ENCODE results near the gene FKBP8.
A peak's percentile ranks its signal among the peaks of the same experiment; 100 is the strongest.
"Not testable (repeated sequence)": the region's sequence is repeated elsewhere in the genome, so short reads cannot be mapped to it uniquely, and the experiment has no call there.

Gene FKBP8

DNA sequence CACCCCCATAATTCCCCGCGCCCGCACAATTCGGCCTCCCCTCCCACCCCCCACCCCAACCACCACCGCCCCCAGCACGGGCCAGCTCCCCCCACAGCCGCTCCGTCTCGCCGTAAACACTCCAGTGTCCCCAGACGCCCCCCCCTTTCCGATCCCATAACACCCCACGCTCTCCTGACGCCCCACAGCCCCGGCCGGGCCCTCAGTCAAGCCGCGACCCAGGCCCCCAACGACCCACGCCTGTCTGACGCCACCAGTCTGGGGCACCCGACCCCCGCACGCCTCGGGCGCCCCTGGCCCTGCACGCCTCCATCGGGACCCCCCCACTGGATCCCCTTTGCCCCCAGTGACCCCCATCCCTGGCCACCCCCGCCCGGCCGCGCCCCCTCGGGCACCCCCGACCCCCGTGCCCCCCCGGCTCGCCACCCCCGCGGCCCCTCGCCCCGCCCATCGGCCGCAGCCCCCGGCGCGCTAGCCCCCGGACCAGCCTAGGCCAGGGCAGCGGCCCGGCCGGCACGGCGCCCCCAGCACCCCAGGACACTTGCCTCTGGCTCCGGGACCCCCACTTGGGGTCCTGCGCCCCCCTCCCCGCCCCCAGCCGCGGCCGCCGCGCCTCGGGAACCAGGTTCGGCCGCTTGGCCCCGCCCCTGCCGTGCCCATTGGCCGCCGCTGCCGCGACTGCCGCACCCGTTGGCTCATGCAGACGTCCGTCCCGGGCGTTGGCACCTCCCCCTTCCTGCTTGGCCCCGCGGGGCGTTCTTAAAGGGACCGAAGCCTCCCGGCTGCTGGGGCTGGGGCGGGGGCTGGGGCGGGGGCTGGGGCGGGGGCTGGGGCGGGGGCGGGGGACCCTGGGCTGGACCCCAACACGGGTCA is at the start of gene FKBP8:
Gene FKBP8, minus strand, starts transcription at position 633 of the 873 bp plus-strand sequence. CDS start 1,603 bp downstream, outside the sequence.
- peak; percentile 27 for DNase-seq

DNA sequence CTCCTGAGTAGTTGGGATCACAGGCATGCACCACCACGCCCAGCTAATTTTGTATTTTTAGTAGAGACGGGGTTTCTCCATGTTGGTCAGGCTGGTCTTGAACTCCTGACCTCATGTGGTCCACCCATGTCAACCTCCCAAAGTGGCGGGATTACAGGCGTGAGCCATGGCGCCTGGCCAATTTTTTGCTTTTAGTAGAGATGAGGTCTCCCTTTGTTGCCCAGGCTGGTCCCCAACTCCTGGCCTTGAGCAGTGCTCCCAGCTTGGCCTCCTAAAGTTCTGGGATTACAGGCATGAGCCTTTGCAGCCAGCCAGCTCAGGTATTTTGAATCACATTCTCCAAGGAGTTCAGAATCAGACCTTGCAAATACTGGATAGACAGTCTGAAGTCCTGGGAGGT is 49.4 kb upstream of the FKBP8 start:
- not testable (repeated sequence) for DNase-seq

DNA sequence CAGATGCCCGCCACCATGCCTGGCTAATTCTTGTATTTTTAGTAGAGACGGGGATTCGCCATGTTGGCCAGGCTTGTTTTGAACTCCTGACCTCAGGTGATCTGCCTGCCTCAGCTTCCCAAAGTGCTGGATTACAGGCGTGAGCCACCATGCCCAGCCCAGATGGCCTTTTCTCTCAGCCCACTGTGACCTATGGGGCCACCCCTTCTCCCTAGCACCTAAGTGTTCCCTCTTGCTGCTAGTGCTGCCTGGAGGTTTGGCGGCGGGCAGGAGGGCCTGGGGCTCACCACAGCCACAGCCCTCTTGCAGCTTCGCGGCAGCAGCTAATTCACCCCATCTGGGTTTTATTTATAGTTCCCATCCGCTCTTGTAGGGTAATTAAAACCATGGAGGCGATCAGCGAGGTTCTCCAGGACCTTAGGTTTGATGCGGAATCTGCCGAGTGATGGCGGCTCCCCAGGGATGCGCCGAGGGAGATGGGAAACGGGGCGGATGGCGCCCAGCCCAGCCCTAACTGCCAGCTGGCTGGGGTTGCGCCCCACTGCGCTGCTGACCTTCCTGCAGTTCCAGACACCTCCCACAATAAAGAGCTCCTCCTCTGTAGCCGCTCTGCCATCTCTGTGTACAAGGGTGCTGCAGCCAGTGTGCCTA is 48.5 kb upstream of the FKBP8 start:
- DNase-seq = no peak

DNA sequence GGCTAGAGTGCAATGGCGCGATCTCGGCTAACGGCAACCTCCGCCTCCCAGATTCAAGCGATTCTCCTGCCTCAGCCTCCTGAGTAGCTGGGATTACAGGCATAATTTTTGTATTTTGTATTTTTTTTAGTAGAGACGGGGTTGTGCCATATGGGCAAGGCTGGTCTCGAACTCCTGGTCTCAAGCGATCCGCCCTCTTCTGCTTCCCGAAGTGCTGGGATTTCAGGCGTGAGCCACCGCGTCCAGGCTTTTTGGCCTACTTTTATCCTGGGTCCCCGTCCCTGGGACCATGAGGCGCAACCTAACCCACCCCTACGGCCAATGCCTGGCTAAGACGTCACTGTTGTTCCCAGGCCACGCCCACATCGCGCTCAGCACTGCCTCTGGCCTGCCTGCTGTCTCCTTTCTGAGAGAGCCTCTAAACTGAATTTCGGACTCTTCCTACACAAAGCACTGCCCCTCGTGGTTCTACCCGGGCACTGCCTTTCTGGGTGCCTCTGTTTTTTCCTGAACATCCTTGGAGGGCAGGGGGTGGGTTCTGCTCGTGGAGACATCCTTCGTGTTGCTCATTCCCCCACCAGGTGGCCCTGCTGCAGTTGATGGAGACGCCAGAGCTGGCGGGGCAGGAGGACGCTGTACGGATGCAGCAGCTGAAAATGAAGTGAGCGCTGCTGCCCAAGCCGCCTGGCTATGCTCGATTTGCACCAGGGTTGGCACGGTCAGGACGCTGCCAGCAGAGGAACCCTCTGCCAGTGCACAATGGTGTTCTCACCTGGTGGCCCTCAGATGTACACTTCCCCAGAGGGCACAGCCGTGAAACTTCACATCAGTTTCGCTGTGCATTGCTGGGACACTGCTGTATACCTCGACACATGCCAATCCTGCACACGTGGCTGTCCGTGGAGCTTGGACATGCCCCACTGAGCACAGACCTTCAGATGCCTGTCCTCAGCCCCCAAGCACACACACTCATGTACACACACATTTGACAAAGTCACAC is 47.2 kb upstream of the FKBP8 start:
- no peak for DNase-seq

DNA sequence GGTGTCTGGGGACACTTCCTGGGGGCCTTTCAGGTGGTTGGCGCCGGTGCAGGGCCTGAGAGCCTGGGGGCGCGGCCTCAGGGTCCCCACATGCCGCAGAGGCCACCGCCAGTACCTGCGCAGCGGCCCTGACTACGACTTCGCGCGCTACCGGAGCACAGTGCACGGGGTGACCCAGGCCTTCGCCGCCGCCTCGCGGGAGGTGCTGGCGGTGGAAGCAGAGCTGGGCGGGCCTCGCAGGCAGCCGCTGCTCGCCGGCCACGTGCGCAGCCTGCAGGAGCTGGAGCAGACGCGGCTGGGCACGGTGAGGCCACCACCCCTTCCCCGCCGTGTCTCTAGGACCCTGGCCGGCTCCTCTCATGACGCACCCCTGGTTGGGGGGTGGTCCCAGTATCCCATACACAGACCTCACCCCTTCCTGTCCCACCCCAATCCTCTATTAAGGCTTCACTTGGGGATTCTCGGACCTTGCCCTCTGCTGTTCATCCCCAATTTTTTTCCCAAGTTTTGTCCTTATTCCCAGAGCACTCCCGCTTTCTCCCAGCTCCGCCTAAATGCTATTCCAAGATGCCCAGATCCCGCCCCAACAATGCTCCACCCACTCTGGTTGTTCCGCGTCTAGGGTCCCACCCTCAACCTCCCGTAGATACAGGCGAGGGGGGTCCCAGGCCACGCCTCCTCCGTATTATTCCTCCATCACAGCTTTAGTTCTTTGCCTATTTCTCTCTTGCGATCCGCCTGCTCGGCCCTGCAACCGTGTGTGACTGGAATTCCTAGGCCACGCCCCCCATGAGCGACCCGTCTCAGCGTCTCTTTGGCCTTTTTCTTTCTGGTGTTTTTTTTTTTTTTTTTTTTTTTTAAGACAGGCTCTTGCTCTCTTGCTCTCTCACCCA is 46.3 kb upstream of the FKBP8 start:
- no peak for DNase-seq

DNA sequence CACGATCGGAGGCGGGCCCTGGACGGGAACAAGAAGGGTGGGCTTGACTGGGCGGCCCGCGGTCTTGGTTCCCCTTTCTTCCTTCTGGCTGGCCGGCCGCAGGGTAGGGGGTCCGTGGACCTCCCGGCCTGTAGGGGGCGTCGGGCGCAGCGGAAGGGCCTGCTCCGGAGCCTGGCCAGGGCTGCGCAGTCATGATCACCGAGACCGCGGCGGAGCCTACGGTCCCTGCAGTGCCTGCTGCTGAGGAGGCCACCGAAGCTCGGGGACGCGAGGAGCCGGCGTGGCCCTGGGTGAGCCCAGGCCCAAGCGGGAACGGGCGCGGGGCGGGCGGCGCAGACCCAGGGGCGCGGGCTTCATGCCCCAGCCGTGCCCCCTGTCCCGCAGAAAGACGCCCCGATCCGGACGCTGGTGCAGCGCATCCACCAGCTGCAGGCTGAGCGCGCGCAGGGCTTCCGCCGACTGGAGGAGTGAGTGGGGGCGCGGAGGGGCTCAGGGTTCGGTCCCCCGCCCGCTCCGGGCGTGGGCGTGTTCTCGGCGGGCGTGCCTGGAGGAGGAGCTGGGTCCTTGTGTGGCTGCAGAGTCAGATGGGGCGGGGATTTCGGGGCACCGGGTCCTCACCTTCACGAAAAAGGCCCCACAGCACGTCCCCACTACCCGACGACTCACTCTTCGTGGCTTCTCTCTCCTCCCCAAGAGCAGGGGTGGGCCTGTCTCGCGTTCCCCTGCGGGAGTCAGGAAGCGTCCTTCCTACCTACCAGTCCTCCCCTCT is 45.4 kb upstream of the FKBP8 start, which contains the start of gene REX1BD:
Gene REX1BD, plus strand, starts transcription at position 188 of the 769 bp plus-strand sequence. Its CDS starts 4 bp downstream, at position 192.
- DNase-seq = no peak

DNA sequence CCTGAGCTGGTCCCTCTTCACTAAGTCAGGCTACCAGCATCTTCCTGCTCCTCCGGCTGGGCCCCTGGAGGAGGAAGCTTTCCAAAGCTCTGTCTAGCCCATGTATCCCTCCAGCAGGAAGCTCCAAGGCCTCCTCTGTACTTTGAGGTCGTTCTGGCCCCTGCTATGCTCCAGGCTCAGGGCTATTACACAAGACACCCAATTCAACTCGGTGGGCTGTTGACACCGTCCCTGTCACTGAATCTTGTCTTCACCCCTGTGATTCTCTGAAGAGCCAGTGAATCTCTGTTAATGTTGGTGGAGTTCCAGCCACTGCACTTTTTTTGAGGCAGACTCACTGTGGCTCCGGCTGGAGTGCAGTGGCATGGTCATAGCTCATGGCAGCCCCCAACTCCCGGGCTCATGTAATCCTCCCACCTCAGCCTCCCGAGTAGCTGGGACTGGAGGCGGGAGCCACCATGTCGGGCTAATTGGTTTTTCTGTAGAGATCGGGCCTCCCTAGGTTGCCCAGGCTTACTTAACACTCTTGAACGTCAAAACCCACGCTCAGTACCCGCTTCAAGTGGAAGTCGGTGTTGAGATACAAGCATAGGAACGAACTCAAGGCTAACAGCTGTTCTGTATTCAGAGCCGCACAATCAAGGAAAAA is 44.7 kb upstream of the FKBP8 start:
- DNase-seq = no peak

DNA sequence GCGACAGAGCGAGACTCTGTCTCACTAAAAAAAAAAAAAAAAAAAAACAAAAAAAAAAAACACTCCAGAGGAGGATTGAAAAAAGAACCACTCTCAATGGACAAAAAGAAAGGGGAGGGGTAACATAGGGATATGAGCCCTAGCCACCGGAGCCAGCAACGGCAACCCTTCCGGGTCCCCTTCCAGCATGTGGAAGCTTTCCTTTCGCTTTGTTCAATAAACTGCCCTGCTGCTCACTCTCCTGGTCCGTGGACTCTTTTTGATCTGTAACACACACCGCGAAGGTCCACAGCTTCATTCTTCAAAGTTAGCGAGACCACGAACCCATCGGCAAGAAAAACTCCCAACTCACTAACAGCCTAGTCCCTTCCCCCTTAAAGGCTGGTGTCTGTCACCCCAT is 44.2 kb upstream of the FKBP8 start:
- no peak for DNase-seq

DNA sequence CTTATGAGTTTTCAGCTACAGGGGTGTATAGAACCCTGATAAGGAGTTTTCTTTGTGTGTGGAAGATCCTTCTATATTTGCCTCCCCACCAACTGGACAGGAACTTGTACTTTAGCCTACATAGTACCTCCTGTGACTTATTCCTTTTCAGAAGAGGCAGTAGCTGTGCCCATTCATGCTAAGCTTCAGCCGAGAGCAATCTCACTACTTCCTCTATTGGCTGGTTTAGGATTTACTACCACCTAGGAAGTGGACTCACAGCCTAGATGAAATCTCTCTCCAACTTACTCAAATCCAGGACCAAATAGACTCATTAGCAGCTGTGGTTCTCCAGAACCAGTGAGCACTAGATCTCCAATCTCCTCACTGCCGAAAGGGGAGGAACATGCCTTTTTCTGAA is 42.9 kb upstream of the FKBP8 start:
- no peak for DNase-seq

DNA sequence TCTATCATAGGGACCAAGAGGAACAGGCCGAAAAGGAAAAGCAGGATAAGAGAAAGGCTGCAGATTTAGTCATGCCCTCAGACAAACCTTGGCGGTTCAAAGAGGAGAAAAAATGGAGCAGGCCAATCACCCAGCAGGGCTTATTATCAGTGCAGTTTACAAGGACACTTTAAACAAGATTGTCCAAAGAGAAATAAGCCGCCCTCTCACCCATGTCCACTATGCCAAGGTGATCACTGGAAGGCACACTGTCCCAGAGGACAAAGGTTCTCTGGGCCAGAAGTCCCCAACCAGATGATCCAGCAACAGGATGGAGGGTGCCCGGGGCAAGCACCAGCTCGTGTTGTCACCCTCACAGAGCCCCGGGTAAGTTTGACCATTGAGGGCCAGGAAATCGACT is 36.9 kb upstream of the FKBP8 start:
- no peak for DNase-seq

DNA sequence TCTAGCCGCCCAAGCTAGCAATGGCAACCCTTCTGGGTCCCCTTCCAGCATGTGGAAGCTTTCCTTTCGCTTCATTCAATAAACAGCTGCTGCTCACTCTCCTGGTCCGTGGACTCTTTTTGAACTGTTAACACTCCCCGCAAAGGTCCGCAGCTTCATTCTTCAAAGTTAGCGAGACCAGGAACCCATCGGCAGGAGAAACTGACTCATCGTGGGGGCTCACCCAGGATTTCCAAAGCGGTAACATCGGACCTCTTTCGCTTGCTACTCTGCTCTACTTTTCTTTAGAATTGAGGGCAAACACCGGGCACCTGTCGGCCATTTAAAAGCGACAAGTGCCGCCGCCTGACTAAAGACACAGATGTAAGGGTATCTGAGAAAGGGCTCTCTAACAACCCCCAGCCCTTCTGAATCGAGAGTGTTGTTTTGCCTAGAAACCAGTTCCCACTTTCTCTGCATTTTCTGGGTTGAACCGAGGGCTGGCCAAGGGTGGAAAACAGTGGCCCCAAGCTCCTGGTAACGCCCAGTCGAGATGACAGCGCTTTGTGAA is 34.1 kb upstream of the FKBP8 start:
- DNase-seq = no peak

DNA sequence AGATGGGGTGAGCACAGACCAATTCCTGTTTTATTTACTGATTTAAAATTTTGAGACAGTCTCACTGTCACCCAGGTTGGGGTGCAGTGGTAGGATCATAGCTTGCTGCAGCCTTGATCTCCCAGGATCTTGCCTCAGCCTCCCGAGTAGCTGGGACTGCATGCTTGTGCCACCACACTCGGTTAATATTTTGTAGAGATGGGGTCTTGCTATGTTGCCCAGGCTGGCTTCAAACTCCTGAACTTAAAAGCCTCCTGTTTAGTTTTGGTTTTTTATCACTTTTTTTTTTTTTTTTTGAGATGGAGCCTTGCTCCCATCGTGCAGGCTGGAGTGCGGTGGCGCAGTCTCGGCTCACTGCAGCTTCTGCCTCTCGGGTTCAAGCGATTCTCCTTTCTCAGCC is 33.0 kb upstream of the FKBP8 start:
- DNase-seq = no peak

DNA sequence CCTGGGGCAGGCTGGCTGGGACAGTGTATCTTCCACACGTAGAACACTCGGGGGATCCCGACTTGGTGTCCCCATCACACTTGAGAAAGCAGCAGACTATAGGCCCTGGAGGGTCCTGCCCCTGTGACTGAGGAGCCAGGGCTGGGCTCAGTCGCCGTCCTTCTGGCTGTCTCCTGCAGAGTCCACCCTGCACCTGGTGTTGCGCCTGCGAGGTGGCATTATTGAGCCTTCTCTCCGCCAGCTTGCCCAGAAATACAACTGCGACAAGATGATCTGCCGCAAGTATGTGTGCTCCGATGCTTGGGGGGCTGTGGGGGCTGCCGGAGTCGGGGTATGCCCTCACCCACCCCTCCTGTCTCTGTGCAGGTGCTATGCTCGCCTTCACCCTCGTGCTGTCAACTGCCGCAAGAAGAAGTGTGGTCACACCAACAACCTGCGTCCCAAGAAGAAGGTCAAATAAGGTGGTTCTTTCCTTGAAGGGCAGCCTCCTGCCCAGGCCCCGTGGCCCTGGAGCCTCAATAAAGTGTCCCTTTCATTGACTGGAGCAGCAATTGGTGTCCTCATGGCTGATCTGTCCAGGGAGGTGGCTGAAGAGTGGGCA is 31.4 kb upstream of the FKBP8 start:
- DNase-seq = no peak

DNA sequence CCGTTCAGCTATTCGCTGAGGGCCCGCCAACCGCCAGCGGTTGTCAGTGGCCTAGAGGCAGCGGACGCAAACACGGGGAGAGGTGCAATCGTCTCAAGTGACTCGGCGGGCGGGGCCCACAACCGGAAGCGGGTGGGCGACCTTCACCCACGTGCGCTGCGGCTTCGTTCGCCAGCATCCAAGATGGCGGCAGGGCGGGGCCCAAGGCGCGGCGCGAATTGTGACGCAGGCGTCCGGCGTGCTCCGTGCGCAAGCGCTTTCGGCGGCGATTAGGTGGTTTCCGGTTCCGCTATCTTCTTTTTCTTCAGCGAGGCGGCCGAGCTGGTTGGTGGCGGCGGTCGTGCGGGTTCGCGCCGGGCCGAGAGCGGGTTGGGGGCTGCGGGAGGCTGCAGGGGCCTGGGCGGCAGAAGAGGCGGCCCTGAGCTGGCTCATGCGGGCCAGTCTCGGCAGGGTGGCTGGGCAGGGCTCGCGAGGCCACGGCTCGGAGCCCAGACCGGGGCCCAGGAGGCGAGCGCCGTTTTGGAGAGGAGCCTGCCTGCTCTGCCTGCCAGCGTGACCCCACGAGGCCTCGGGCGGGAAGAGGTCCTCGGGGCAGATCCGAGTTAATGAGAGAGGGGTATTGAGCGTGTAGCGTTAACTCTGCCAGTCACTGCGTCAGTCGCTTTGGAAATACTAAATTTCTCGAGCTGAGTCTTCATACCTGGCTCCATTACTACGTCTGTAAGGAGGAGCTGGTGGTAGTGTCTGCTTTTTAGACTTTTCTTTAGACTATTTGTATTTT is 28.4 kb upstream of the FKBP8 start, which contains the start of gene UBA52:
Gene UBA52, plus strand, starts transcription at position 294 of the 781 bp plus-strand sequence. CDS start 1,444 bp downstream, outside the sequence.
- peak; percentile 82 for DNase-seq

DNA sequence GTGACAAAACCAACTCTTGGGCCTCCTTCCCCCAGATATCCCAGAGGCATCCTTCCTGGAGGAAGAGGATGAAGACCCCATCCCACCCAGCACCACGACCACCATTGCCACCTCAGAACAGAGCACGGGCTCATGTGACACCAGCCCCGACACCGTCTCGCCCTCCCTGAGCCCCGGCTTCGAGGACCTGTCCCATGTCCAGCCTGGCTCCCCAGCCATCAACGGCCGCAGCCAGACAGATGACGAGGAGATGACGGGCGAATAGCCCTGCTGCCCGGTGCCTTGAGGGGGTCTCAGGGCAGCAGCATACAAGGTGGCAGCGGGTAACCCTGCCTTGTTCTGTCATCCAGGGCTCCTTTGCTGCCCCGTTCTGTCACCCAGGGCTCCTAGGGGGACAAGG is 25.0 kb upstream of the FKBP8 start:
- DNase-seq = no peak

DNA sequence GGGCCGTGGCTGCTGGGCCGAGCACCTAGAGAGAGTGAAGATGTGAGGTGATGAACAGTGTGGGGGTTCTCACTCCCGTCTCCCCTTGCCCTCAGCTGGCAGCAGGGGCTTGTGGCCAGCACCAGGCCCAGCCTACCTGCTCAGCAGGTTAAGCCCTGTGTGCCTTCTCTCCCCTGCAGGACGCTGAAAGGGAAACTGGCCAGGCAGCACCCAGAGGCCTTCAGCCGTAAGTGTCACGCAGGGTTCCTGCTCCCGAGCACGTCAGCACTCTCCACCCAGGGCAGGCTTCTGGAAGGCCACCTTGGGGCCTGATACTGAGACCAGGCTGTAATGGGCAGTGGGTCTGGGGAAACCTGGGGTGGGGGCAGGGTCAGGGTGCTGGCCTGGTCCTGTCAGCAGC is 23.6 kb upstream of the FKBP8 start:
- DNase-seq = no peak

DNA sequence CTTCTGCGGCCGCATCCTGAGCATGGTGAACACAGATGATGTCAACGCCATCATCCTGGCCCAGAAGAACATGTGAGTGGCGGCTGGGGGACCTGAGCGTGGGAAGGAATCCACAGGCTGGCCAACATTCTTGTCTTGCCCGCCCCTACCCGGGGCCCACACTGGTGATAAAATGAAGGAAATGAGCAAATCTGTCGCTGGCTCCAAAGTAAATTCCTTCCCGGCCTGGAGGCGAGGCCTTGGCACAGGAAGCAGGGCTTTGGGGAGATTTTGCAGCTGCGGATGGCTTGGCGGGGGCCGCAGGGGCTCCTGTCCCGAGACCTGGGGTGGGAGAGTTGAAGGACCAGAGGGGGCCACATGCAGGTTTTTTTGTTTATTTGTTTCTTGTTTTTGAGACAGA is 18.7 kb upstream of the FKBP8 start:
- no peak for DNase-seq

DNA sequence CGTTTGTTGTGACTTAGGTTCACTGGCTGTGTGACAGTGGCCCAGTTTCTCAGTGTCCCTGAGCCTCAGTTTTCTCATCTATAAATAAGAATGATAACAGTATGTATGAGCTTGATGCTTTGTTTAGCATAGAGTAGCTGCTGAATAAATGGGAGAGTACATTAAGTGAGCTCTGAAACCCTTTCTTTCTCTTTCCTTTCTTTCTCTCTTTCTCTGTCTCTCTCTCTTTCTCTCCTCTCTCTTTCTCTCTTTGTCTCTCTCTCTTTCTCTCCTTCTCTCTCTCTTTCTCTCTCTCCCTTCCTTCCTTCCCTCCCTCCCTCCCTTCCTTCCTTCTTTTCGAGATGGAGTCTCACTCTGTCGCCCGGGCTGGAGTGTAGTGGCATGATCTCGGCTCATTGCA is 16.3 kb upstream of the FKBP8 start:
- no peak for DNase-seq

DNA sequence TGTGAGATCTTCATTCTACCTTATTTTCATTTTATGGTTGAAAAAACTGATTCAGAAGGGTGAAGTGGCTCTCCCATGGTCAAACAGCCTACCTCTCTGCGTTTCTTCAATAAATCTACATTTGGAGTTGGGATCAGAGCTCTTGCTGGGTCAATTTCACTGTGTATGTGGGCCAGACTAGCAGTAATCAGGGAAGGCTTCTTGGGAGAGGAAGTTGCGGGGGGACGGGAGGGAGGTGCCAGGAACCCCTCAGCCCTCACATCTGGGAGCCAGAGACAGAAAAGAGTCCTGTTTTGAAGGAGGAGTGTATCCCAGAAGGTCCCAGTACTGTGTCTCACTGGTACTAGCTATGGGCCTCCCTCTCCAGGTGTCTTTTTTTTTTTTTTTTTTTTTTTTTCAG is 15.2 kb upstream of the FKBP8 start:
- no peak for DNase-seq
